ENCODE results near the gene RAB8B.
"Not testable (repeated sequence)": the region's sequence is repeated elsewhere in the genome, so short reads cannot be mapped to it uniquely, and the experiment has no call there.

The RAB8B gene

DNA sequence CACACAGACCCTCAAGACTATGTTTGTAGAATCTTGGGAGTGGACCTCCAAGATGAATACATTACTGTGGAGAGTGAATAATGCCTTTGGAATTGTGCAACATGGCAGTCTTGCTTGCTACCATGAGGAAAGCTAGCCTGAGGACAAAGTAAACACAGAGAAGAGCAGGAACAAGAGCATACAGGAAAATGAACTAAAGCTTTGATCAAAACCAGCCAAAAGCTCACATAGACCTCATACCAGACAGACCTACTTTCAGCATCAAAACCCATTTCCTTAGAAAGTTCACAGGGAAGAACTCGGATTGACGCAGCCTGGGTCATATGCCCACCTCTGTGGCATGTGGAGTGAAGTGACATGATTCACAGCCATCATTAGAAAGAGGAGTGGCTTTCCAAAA lies 3.3 kb upstream of the RAB8B start:
- DNase-seq: no peak

DNA sequence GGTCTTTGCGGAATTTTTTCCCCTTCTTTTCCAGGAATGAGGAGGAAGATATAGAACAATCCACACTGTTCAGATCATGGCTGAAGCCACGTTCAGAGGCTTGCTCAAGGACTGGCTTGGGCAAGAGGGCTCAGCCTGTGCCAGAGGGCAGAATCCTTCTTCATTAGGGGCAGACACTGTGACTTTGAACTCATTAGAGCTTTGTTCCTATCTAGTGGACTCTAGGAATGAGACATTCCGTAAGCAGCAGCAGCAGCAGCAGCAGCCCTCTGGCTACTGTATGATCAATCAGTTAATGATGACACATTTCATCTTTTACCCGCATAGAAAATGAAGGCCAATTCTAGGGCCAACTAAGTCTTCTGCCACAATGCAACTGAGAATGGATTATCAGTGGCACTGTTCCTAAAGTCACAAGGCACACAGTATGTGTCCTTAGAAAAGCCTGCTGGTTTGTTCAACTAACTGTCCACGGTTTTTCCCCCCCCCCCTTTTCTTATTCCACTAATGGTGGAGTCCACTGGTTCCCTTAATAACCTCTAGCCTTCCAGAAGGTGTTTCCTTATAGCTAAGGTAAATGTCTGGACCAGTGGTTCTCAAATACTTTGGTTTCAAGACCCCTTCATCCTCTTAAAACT lies 1.7 kb upstream of the RAB8B start:
- DNase-seq: no peak

DNA sequence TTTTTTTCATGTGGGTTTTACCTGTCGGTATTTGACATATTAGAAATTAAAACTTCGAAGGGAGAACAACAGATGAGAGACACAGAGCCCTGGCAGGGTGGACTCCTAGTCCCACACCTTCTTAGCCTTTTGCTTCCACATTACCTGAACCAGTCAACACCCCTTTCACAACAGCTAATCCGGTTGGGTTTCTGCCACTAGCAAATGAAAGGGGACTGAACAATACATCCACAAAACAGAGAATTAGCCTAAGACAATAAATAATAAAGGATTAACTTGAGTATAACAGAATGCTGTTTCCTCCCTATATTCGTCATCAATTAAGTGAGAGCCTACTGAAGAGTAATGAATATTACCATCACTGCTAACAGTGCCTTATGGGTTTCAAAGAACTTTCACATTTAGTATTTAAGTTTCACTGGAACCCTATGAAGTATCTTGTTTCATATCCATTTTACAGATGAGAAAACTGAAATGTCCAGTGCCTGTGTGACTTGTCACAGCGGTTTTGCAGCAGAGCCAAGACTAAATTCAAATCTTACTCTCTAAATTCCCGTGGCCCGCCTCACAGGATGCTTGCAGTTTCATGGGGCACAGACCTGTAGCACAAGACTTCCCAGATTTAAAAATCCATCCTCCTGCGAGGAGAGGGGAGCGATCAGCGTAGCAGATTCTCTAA lies 1.0 kb upstream of the RAB8B start:
- no peak for DNase-seq

DNA sequence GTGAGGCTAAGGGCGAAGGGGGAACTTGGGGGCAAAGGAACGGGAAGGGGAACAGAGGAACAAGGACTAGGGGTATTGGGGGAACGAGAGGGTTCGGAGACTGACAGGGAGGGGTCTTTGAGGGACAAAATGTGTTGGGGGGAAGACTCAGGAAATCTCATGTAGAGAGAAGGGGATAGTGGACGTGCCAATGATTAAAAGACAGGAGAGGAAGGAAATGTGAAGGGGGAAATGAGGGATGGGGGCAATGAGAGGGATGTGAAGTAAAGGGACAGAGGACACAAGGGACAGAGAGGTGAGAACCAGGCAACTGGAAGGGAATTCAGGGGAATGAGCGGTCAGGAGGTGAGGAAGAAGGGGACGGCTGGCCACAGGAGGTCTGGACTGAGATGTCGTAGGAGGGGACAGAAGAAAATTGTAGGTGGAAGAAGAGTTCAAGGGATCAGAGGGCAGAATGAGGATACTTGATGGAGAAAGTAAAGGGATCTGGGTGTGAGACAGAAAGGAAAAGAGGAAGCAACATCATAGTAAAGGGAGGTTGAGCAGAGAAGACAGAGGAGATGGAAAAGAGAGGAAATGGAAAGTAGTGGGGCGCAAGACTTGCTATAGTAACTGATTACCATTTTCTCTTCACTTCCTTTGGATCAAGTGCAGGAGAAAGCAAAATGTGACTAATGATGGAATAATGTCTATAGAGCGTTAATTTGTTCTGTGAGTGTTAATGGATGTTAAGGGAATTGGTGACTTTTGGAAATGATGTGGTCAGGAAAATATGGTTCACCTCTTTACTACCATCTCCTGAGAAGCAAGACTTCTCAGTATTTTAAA lies 749 bp downstream of the RAB8B start:
- DNase-seq: peak; percentile 11

DNA sequence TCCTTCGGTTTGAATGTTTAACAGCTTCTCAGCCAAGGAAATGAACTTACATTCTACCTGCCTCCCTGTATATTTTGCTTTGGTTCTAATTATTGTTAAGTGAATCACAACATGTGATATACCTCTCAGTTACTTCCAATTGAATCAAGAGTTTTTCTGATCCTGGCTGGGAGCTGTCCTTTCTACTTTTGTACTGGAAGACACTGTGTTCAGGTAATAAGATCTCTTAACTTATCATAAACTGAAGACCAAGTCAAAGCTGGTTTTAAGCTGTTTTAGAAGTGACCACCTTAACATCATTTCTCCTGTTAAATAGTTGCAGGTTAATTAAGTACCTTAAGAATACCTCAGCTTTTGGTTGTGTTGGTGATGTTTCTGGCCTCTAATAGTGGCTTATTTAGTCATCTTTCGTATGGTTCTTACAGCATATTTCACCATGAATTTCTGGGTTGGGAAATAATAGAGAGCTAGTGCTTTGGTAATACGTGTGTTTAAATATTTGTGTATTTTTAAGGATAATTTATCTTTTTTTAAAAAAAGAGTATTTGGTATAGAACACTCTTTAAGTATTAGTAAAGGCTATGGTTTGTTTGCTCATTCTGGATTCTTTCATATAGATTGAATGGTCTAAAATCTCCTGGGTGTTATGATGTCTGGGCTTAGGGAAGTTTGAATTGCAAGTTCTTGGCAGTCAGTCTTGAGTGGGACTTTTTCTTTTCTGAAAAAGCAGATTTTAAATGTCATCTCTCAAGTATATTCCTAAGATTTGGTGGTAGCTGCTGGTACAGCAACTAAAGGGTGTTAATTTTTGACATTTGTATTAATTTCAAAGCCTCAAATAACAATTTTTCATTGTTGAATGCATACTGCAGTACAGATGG lies 1.6 kb downstream of the RAB8B start:
- DNase-seq: no peak

DNA sequence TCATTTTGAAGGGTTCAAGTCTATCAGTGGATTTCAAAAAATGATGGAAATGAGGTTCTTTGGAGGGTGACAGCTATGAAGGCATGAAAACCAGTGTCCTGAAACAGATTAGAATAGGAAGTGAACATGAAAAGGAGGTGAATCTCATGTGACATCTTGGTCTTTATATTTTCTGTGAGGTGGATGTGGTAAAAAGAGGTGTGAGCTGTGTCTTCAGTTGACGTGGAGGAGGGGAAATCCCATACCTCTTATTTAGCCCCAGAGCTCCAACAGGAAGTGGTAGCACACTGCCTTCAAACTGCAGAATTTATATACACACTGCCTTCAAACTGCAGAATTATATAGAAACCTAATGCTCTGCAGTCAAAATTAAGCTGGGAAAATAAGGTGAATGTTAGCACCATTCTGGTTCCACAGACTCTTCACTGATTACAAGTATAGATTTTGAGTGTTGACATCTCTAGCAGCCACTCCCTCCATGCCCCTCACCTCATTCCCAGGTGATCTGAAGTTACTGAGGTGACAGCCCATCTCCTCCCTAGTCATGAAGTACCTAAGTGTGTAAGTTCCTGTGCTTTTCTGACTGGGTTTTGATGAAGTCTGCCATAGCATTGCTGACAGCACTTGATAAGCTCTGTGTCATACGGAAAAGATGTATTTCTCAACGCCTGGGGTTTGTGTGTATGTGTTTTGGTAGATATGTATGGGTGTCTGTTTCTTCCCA lies 2.7 kb downstream of the RAB8B start:
- DNase-seq: peak; percentile 7

DNA sequence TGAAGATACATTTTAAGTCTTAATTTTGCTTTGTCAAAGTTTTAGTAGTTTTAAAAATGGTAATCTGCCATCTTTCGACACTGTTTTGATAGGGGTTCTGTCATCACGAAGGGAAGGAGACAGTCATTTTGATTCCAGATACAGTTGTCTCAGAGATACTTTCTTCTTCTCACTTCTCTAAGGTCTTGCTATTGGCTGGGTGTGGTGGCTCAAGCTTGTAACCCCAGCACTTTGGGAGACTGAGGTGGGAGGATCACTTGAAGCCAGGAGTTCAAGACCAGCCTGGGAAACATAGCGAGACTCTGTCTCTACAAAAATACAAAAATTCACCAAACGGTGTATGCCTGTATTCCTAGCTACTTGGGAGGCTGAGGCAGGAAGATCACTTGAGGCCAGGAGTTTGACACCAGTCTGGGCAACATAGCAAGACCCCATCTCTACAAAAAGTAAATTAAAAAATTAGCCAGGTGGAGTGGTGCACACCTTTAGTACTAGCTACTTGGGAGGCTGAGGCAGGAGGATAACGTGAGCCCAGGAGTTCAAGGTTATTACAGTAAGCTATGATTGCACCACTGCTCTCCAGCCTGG lies 3.3 kb downstream of the RAB8B start:
- DNase-seq: no peak

DNA sequence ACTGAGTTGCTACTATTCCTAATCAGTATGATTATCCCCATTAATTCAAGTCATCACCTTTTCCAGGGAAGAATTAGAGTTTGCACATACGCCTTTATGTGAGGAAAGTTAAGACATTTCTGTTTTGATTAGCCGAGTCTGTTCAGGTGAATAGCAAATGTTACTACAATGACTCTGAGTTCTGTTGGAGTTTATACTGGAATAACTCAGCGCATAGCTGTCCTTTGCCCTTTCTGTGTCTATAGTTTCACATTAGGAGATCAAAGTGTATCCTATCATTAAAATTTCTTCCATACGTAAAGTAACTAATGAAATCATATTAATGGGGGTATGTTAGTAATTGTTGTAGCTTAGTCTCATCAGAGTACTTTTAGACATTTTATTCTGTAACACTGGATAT lies 4.9 kb downstream of the RAB8B start:
- DNase-seq: no peak

DNA sequence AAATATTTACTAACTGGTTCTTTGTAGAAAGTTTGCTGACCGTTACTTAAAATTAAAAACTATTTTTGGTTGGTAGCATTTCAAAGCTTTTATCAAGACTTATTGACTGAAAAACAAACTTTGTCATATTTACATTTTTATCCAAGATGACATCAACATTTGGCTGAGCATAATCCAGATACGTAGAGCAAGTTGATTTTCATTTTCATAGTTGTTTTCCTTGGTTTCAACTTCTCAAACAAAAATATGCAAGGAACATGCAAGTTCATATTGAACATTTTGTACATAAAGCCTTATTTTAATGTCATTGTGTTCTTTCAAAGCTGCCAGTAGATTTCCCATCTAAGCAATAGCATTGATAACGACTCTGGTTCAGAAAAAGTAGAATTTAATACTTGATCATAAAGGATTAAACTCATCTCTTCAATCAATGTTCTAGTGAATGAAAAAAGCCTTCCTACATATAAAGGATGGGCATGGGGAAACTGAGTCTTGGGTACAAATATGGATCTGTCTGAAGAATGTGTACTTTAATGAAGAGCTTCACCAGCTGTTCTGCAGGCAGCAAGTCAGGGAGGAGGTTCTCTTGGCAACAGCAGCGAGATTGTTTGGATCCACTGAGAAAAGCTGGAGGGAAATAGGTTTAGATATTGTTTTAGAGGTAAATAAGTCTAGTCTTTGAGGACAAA lies 5.6 kb downstream of the RAB8B start:
- no peak for DNase-seq

DNA sequence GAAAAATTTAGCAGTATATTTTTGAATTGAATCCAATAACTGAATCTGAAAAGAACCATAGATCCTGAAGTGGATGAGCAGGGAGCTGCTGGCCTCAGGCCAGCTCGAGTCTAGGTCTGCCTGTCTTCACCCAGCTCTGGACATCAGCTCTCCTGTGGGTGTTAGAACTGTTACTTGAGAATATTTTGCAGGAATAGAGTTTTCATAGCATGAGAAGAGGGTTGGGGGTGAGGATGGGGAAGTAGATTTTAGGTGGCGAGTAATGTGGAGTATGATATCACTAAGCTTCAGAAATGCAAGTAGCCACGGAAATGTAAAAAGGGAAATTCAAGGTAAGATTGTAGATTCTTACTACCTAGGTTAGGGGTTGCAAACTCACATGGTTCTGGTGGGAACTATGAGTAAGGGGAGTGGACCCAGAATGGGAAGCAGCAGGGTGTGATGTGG lies 6.2 kb downstream of the RAB8B start:
- no peak for DNase-seq

DNA sequence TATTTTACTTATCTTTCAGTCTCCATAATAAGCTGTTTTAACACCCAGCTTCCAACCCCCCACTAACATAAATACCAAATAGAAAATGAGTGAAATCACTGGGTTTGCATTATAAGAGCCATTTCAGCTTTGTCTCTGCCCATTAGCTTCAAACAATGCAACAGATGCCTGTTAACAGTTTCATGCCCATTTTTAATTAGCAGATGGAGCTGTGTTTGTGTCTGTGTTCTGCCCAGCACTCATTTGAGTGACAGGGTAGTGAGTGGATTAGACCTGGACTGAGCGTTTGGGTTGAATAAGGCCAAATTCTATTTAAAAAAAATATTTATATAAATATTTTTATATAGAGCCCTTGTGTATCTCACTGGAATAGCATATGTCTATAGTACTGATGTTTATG lies 7.4 kb downstream of the RAB8B start:
- DNase-seq: no peak

DNA sequence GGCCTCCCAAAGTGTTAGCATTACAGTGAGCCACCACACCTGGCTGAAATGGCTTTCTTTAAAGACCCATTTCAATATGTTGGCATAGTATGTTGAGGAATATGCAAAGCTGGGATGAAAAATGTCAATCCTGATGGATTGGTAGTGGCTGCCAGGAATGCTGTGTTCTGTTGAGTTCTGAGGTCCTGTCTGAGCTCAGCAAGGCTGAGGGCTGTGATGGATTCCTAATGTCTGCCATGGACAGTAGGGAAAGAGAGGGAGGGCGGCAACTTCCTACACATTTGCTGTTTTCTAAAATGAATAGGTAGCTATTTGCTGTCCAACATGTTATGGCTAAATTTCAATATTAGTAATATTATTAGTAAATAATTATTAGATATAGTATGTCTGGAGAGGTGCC lies 8.2 kb downstream of the RAB8B start:
- no peak for DNase-seq

DNA sequence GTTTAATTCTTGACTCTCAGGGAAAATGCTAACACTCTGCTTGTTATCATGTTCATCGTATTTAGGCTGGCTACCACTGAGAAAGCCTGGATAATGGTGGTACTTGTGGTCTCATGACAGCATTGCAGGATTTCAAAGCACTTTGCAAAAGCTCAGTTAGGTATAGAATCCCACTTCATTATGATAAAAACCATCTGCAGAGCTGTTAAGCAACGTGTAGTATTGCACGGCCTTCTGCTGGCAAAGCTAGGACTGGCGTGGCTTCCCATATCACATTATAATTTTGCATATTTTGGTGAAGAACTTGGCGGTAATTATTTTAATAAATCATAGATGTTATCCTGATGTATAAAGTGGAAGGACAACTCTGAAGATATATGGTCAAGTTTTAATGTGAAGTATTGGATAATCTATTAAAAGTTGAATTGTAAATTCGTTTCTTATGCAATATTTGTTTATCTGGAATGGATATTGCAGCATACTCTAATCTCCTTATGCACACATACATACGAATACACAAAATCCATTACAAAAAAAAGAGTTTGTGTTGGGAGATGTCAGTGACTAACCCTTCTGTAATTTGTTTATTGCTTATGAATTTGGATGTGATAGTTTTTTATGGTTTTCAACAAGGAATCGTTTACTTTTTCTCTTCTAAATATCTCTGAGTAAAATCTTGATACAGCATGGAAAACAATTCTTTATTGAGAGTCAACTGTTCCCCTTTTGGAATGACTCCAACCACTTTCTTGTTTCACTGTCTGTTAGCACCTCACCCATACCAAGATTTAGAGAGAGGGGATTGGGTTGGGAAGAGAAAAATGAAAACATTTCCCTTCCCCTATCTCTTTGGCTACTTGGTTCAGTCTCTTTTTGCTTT lies 9.2 kb downstream of the RAB8B start:
- DNase-seq: peak; percentile 47

DNA sequence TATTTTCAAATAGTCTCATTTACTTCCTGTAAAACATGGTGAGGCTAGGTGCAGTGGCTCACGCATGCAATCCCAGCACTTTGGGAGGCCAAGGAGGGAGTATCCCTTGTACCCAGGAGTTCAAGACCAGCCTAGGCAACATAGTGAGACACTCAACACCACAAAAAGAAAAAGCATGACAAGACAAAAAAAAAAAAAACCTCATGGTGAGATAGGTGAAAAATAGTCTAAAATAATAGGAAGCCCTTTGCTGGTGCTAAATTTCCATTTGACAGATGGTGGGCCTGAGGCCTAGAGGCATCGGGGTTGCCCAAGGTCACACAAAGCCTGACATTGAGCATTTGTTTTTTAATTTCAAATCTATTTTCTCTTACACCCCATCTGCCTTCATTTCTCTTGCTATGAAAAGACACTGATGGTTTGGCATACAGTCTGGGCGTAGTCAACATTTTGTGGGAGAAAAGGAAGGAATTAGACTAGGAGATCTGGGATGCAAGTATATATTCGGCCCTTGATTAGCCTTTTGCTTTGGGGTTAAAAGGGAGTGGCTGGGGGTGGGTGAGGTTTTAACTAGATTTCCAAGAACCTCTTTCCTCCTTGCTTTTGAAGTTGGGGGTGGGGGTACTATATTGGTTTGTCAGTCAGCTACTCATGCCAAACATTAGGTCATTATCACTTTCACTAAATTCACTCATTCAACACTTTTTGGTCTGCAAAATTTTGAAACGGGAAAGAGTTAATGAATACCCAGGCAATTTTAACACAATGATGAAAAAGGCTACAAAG lies 11.3 kb downstream of the RAB8B start:
- no peak for DNase-seq

DNA sequence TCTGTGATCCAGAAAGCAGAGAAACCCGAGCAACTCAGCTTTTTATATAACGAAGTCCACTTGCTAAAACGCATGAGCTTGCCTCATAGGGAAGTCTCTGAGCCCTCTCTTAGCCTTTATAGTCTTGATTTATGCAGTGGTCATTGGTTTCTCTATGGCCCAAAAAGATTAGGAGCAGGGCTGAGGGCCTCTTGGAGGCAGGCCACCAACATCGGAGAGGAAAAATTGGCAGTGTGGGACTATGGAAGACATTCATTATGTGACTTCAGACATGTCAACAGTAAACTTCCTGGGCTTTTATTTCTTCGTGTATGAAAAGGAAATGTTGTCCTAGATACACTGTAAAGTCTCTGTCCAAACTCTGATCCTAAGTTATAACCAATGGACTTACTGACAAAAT lies 13.5 kb downstream of the RAB8B start:
- no peak for DNase-seq

DNA sequence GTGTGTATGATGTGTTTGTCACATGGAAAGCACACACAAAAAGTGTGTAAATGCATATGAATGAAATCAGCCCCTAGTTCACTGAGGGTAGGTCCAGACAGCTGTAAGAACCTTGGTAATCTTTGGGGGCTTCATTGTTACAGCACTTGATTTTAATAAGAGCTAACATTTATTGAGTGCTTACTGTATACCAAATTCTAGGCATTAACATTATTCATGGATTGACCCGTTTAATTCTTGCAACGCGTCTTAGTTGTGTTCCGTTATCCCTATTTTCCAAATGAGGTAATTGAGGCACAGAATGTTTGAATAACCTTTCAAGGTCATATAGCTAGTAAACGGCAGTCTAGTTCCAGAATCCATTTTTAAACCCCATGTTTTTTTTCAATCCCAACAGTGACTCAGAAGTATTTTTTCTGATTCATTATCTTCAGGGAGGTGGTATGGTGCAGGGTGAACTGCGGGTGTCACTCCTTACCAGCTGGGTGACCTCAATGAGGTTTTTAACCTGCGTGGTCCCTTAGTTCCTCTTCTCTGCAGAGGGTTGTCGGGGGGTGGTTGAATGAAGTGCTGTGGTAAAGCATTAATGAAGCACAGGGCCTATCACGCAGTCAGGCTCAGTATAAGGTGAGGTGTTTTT lies 14.2 kb downstream of the RAB8B start:
- DNase-seq: peak; percentile 24

DNA sequence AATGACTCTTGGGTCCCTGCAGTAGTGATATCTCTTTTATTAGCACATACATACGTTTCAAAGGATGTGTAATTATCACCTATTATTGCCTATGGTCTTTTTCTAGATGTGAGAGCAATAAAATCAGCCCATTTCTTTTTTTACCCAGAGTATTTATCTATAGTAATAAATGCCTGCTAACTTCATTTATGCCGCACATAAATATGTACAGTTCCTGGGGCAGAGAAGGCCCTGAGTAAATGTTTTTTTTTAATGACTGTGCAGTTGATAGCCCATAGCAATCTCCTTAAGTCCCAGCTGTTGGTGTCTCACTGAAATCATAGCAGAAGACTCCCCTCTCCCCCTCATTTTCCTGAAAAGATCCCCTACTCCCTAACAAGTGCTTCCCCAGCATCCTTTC lies 16.7 kb downstream of the RAB8B start:
- no peak for DNase-seq

DNA sequence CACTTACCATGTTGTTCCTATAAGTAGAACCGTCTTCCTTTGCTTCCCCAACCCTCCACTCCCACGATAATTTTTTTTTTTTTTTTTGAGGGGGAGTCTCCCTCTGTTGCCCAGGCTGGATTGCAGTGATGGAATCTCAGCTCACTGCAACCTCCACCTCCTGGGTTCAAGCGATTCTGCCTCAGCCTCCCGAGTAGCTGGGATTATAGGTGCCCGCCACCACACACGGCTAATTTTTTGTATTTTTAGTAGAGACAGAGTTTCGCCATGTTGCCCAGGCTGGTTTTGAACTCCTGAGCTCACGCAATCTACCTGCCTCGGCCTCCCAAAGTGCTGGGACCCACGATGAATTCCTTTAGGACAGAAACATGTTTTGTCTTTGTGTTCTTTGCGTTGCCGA lies 19.4 kb downstream of the RAB8B start:
- not testable (repeated sequence) for DNase-seq
